Parathyroid adenoma (tissue), 2 donors: Measurements from ENCODE around the gene MRFAP1.
"Not testable (repeated sequence)": the region's sequence is repeated elsewhere in the genome, so short reads cannot be mapped to it uniquely, and the experiment has no call there.

Experiments
- H2AFZ ChIP-seq: fragments of 300-600 bp; sonication (generic); one replicate; pipeline ENCODE4 v1.7.0; 2017; ENCODE audit warnings: antibody characterized with exemption, mild to moderate bottlenecking
- H3K27ac ChIP-seq: fragments of 300-600 bp; sonication (generic); one replicate; pipeline ENCODE4 v1.7.0; 2017
- H3K27me3 ChIP-seq: fragments of 300-600 bp; sonication (generic); one replicate; pipeline ENCODE4 v1.7.0; 2017; ENCODE audit warnings: low read length; ENCODE audit not compliant: control insufficient read depth, insufficient read depth
- H3K36me3 ChIP-seq: fragments of 300-600 bp; sonication (generic); one replicate; pipeline ENCODE4 v1.7.0; 2017; ENCODE audit warnings: low read length; ENCODE audit not compliant: control insufficient read depth, insufficient read depth
- H3K4me1 ChIP-seq: fragments of 300-600 bp; sonication (generic); one replicate; pipeline ENCODE4 v1.7.0; 2017; ENCODE audit warnings: control low read depth
- H3K4me2 ChIP-seq: fragments of 300-600 bp; sonication (generic); one replicate; pipeline ENCODE4 v1.7.0; 2017; ENCODE audit warnings: low read length
- H3K4me3 ChIP-seq: fragments of 300-600 bp; sonication (generic); one replicate; pipeline ENCODE4 v1.7.0; 2017; ENCODE audit warnings: low read depth, low read length
- H3K79me2 ChIP-seq: fragments of 300-600 bp; sonication (generic); one replicate; pipeline ENCODE4 v1.7.0; 2017; ENCODE audit warnings: control low read depth
- H3K9ac ChIP-seq: fragments of 300-600 bp; sonication (generic); one replicate; pipeline ENCODE4 v1.7.0; 2017; ENCODE audit warnings: mild to moderate bottlenecking
- H3K9me3 ChIP-seq: fragments of 300-600 bp; sonication (generic); one replicate; pipeline ENCODE4 v1.7.0; 2017; ENCODE audit warnings: low read length; ENCODE audit not compliant: control insufficient read depth
- TF ChIP-seq, protein P1 (sequence below): fragments of 300-600 bp; sonication (generic); IDR thresholded peaks from one replicate; pipeline ENCODE4 v1.7.0; 2017; ENCODE audit warnings: antibody characterized with exemption, mild to moderate bottlenecking
- donor health status: primary hyperparathyroidism.

Gene MRFAP1

DNA sequence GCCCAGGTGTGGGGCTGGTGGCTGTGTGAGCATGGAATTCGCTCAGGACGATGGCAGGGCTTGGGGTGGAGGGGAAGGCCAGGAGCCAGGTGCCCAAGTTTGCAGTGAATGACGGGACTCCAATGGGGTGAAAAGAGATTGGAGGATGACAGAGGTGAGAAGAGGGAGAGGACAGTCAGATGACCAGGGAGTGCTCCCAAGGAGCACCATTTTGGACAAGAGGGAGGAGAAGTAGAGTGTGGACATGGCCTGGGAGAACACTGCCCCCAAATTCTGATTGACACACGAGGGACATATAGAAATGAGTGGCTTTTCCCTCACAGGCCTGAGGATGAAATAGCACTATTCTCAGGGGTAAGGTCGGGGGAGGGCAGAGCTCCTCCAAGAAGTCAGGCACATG lies 6.7 kb downstream of the MRFAP1 start:
- H3K79me2 ChIP-seq, result peaks cover 12% of the 10 kb centered on the region
- H3K4me2 ChIP-seq, result no peak overlapping the region
- H3K9me3 ChIP-seq, result no peaks in the 10 kb centered on the region
- H3K36me3 ChIP-seq, result no peaks in the 10 kb centered on the region
- TF ChIP-seq, protein P1, sequence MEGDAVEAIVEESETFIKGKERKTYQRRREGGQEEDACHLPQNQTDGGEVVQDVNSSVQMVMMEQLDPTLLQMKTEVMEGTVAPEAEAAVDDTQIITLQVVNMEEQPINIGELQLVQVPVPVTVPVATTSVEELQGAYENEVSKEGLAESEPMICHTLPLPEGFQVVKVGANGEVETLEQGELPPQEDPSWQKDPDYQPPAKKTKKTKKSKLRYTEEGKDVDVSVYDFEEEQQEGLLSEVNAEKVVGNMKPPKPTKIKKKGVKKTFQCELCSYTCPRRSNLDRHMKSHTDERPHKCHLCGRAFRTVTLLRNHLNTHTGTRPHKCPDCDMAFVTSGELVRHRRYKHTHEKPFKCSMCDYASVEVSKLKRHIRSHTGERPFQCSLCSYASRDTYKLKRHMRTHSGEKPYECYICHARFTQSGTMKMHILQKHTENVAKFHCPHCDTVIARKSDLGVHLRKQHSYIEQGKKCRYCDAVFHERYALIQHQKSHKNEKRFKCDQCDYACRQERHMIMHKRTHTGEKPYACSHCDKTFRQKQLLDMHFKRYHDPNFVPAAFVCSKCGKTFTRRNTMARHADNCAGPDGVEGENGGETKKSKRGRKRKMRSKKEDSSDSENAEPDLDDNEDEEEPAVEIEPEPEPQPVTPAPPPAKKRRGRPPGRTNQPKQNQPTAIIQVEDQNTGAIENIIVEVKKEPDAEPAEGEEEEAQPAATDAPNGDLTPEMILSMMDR, result no peak
- no peak overlapping the region for H3K27ac ChIP-seq
- peaks cover 5% of the 10 kb centered on the region for H3K4me1 ChIP-seq
- no peak overlapping the region for H3K9ac ChIP-seq
- H2AFZ ChIP-seq, result no peak overlapping the region
- H3K4me3 ChIP-seq, result no peak overlapping the region
- no peaks in the 10 kb centered on the region for H3K27me3 ChIP-seq

DNA sequence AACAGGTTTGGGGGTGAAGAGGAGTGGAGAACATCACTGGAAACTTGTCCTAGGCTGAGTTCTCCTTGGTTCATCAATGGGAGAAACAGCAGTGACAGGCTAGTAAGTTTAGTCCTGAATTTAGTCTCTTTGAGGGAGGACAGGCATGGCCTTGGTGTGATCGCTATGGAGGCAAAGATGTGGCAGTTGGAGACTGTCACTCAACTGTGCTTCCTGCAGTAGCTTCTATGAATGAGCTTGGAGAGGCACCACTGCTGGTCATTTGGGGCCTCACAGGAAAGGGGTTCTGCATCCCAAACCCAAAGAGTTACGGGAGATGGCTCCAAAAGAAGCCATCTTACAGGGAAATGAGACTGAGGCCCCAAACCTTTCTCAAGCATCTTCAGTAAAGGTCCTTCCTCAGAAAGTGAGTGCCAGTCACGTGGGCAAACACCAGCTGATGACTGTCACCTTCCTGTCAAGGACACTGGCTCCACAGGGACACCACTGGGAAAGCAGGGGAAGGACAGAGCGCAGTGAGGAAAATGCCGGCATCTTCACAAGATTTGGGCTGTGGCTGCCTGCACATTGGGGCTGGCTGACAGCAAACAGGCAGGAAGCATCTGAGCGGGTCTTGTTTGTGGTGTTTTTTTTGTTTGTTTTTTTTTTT lies 7.2 kb downstream of the MRFAP1 start:
- Histone ChIP-seq H3K9ac (no peak overlapping the region), H3K4me1 (no peaks in the 10 kb centered on the region), H3K4me3 (no peak overlapping the region), H3K79me2 (peaks cover 12% of the 10 kb centered on the region), H3K36me3 (no peaks in the 10 kb centered on the region), H3K4me2 (no peak overlapping the region), H3K9me3 (no peaks in the 10 kb centered on the region), H3K27ac (no peak overlapping the region), H2AFZ (no peak overlapping the region), H3K27me3 (no peaks in the 10 kb centered on the region)
- TF ChIP-seq, protein P1, result no peak

DNA sequence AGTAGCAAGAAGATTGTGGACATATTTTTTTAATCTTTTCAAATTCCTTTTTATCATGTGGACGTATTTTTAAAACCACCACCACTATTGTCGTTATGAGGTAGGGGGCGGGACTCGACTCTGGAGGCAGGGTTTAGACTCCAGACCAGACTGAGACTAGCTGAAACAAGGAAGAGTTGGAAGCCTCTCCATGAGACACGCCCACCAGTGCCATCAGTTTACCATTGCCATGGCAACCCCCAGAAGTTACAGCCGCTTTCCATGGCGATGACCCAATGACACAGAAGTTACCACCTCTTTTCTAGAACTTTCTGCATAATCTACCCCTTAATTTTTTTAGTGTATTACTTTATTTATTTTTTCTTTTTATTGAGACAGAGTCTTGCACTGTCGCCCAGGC lies 8.7 kb downstream of the MRFAP1 start:
- no peaks in the 10 kb centered on the region for H3K27me3 ChIP-seq
- no peak overlapping the region for H3K4me2 ChIP-seq
- H3K79me2 ChIP-seq, result peaks cover 9% of the 10 kb centered on the region
- no peaks in the 10 kb centered on the region for H3K36me3 ChIP-seq
- TF ChIP-seq, protein P1, result no peak
- no peak overlapping the region for H2AFZ ChIP-seq
- no peaks in the 10 kb centered on the region for H3K4me1 ChIP-seq
- H3K9me3 ChIP-seq, result no peaks in the 10 kb centered on the region
- no peak overlapping the region for H3K27ac ChIP-seq
- H3K4me3 ChIP-seq, result no peak overlapping the region
- H3K9ac ChIP-seq, result no peak overlapping the region

DNA sequence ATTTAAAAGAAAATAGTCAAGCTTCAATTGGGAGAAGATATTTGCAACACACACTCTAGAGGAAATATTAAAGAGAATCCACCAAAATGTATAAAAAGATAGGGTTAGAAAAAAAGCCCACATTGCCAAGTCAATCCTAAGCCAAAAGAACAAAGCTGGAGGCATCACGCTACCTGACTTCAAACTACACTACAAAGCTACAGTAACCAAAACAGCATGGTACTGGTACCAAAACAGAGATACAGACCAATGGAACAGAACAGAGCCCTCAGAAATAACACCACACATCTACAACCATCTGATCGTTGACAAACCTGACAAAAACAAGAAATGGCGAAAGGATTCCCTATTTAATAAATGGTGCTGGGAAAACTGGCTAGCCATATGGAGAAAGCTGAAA lies 13.7 kb downstream of the MRFAP1 start:
- not testable (repeated sequence) for H2AFZ ChIP-seq, H3K4me3 ChIP-seq, H3K9ac ChIP-seq, H3K9me3 ChIP-seq, H3K27ac ChIP-seq, H3K27me3 ChIP-seq, H3K36me3 ChIP-seq, H3K79me2 ChIP-seq, H3K4me2 ChIP-seq, H3K4me1 ChIP-seq

DNA sequence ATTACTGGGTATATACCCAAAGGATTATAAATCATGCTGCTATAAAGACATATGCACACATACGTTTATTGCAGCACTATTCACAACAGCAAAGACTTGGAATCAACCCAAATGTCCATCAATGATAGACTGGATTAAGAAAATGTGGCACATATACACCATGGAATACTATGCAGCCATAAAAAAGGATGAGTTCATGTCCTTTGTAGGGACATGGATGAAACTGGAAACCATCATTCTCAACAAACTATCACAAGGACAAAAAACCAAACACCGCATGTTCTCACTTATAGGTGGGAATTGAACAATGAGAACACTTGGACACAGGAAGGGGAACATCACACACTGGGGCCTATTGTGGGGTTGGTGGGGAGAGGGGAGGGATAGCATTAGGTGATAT lies 14.8 kb downstream of the MRFAP1 start:
- H3K9me3 ChIP-seq, H3K27me3 ChIP-seq, H3K4me1 ChIP-seq, H3K4me2 ChIP-seq, H3K36me3 ChIP-seq, H3K79me2 ChIP-seq, H3K27ac ChIP-seq, H2AFZ ChIP-seq, H3K9ac ChIP-seq, H3K4me3 ChIP-seq: not testable (repeated sequence)

DNA sequence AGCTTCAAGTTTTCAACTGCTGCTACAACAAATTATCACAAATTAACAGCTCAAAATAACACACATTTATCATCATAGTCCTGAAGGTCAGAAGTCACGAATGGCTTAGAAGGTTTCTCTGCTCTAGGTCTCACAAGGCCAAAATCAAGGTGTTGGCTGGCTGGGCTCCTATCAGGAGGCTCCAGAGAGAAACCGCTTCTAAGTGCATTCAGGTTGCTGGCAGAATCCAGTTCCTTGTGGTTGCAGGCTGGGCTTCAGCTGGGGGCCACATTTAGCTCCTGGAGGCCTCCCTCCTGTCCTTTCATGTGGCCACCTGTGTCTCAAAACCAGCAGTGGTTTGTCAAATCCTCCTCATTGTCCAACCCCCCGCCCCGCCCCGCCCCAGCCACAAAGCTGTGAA lies 15.4 kb downstream of the MRFAP1 start:
- H3K79me2 ChIP-seq, result no peaks in the 10 kb centered on the region
- TF ChIP-seq, protein P1, result no peak
- H3K4me3 ChIP-seq, result no peak overlapping the region
- H3K9me3 ChIP-seq, result no peaks in the 10 kb centered on the region
- H3K4me2 ChIP-seq, result no peak overlapping the region
- H3K27ac ChIP-seq, result no peak overlapping the region
- H3K9ac ChIP-seq, result no peak overlapping the region
- H2AFZ ChIP-seq, result no peak overlapping the region
- H3K4me1 ChIP-seq, result no peaks in the 10 kb centered on the region
- no peaks in the 10 kb centered on the region for H3K27me3 ChIP-seq
- no peaks in the 10 kb centered on the region for H3K36me3 ChIP-seq
